Measurements from ENCODE around the gene ALOX5. TPM values are rescaled to one million over a fixed set of nuclear protein-coding genes. Genes with fewer than 3 reads are reported as not detected.
A peak's percentile ranks its signal among the peaks of the same experiment; 100 is the strongest.

Gene ALOX5
- total RNA-seq, 1 experiment from 2014 or later = 3.4 TPM

GRCh38 chr10:45417746-45418145, 43.7 kb downstream of the ALOX5 start (continued):
- TF ChIP-seq, protein P1, sequence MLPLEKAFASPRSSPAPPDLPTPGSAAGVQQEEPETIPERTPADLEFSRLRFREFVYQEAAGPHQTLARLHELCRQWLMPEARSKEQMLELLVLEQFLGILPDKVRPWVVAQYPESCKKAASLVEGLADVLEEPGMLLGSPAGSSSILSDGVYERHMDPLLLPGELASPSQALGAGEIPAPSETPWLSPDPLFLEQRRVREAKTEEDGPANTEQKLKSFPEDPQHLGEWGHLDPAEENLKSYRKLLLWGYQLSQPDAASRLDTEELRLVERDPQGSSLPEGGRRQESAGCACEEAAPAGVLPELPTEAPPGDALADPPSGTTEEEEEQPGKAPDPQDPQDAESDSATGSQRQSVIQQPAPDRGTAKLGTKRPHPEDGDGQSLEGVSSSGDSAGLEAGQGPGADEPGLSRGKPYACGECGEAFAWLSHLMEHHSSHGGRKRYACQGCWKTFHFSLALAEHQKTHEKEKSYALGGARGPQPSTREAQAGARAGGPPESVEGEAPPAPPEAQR (CRISPR knock-in tag; IDR thresholded peaks at IDR 0.05) = no peak

- no peak overlapping the region for H3K27ac Mint-ChIP-seq
- TF ChIP-seq TCF7 (CRISPR knock-in tag; IDR thresholded peaks at IDR 0.05; ENCODE audit: low read depth) (no peak), GABPB1 (CRISPR knock-in tag; IDR thresholded peaks at IDR 0.05) (no peak), FOXP1 (CRISPR knock-in tag; IDR thresholded peaks at IDR 0.05; ENCODE audit: borderline replicate concordance) (no peak), NFE2L1 (CRISPR knock-in tag; IDR thresholded peaks at IDR 0.05) (no peak), FOXK1 (CRISPR knock-in tag; IDR thresholded peaks at IDR 0.05) (no peak), EMX1 (CRISPR knock-in tag; IDR thresholded peaks at IDR 0.05) (no peak), OVOL2 (CRISPR knock-in tag; IDR thresholded peaks at IDR 0.05; ENCODE audit: borderline replicate concordance) (no peak), PRRX2 (CRISPR knock-in tag; IDR thresholded peaks at IDR 0.05) (no peak), ZNF671 (CRISPR knock-in tag; IDR thresholded peaks at IDR 0.05) (no peak), ZBTB21 (CRISPR knock-in tag; IDR thresholded peaks at IDR 0.05; ENCODE audit: borderline replicate concordance) (no peak), SOX15 (CRISPR knock-in tag; IDR thresholded peaks at IDR 0.05) (no peak), ZNF425 (CRISPR knock-in tag; conservative IDR thresholded peaks at IDR 0.05) (no peak)
- TF ChIP-seq, protein P1 (CRISPR knock-in tag; IDR thresholded peaks at IDR 0.05) = no peak
- TF ChIP-seq, protein P2, sequence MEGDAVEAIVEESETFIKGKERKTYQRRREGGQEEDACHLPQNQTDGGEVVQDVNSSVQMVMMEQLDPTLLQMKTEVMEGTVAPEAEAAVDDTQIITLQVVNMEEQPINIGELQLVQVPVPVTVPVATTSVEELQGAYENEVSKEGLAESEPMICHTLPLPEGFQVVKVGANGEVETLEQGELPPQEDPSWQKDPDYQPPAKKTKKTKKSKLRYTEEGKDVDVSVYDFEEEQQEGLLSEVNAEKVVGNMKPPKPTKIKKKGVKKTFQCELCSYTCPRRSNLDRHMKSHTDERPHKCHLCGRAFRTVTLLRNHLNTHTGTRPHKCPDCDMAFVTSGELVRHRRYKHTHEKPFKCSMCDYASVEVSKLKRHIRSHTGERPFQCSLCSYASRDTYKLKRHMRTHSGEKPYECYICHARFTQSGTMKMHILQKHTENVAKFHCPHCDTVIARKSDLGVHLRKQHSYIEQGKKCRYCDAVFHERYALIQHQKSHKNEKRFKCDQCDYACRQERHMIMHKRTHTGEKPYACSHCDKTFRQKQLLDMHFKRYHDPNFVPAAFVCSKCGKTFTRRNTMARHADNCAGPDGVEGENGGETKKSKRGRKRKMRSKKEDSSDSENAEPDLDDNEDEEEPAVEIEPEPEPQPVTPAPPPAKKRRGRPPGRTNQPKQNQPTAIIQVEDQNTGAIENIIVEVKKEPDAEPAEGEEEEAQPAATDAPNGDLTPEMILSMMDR (IDR thresholded peaks at IDR 0.05) = no peak
- DNase-seq (ENCODE audit: low spot score) (no peak), ATAC-seq (no peak)
- peaks cover 10% of the 10 kb centered on the region for H3K27me3 Mint-ChIP-seq (ENCODE audit: low read depth)
- H3K4me1 Mint-ChIP-seq = peaks cover 18% of the 10 kb centered on the region
- ChIA-PET POLR2A (no interaction called here), CTCF (no interaction called here)
- H3K9me3 Mint-ChIP-seq = peaks cover 8% of the 10 kb centered on the region
- no peaks in the 10 kb centered on the region for H3K36me3 Mint-ChIP-seq
- H3K4me3 Mint-ChIP-seq = peak overlapping the region; percentile 94
Observed at GRCh38 chr10:45418417-45418848, 44.4 kb downstream of the ALOX5 start.

DNA sequence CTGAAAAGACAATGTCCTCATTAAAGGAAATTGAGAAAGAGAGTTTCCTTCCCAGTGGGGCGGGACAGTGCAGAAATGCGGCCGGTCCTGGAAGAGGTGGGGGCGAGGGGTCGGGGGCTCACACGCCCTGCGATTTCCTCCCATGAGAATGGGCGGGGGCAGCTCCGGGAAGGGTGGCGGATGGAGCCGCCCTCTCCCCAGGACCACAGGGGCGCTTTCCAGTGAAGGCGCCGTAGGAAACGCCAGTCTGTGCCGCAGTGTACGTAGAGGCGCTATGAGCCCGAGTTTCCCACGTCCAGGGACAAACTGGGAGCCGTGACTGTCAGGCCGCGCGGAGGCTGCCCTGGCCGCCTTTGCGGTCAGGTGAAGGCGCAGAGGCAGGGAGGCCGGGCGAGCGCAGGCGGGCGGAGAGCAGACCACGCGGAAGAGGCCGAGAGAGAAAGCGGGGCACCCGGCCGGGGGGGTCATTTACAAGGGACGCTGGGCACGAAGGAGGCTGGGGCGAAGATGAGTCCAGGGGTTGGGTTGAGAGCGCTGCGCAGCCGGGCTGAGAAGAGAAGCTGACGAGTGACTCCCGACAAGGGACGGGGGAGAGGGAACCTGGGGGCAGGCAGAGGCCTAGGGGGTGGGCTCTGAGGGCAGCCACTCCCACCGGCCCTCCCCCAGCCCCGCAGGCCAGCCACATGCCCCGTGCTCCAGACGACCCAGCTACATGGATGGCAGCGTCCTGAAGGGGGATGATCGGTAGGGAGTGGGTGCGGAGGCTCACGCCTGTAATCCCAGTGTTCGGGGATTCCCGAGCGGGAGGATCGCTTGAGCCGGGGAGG, 45.0 kb downstream of the ALOX5 start:
- Mint-ChIP-seq H3K27ac (peak overlapping the region; percentile 96), H3K4me1 (peaks cover 18% of the 10 kb centered on the region), H3K36me3 (no peaks in the 10 kb centered on the region), H3K4me3 (peak overlapping the region; percentile 94), H3K27me3 (ENCODE audit: low read depth) (peaks cover 10% of the 10 kb centered on the region), H3K9me3 (peaks cover 6% of the 10 kb centered on the region)
- ChIA-PET POLR2A (interaction anchor here (0.6 to 1.0 kb wide), 3 partner anchors 14 to 169 kb away, joined by 3 to 4 read pairs (median 4); no protein-coding TSS in a partner anchor), CTCF (no interaction called here)
- DNase-seq (ENCODE audit: low spot score) = peak; percentile 71
- peak; percentile 95 for ATAC-seq
- TF ChIP-seq HMGA2 (CRISPR knock-in tag; IDR thresholded peaks at IDR 0.05) (no peak), SP1 (CRISPR knock-in tag; conservative IDR thresholded peaks at IDR 0.05) (peak; percentile 77), GTF2I (CRISPR knock-in tag; conservative IDR thresholded peaks at IDR 0.05) (0 out of 2 replicates have a peak, but pooled peaks have one; percentile 27), OVOL2 (CRISPR knock-in tag; IDR thresholded peaks at IDR 0.05; ENCODE audit: borderline replicate concordance) (no peak), ZNF317 (CRISPR knock-in tag; IDR thresholded peaks at IDR 0.05; ENCODE audit: borderline replicate concordance, low read depth) (0 out of 2 replicates have a peak, but pooled peaks have one; percentile 60), NFATC4 (CRISPR knock-in tag; IDR thresholded peaks at IDR 0.05) (no peak), MYBL2 (CRISPR knock-in tag; IDR thresholded peaks at IDR 0.05) (peak; percentile 56), ETV6 (CRISPR knock-in tag; IDR thresholded peaks at IDR 0.05) (0 out of 2 replicates have a peak, but pooled peaks have one; percentile 45), TEAD4 (CRISPR knock-in tag; IDR thresholded peaks at IDR 0.05) (no peak), FOXP1 (CRISPR knock-in tag; IDR thresholded peaks at IDR 0.05; ENCODE audit: borderline replicate concordance) (0 out of 2 replicates have a peak, but pooled peaks have one; percentile 15)
- TF ChIP-seq, protein P3, sequence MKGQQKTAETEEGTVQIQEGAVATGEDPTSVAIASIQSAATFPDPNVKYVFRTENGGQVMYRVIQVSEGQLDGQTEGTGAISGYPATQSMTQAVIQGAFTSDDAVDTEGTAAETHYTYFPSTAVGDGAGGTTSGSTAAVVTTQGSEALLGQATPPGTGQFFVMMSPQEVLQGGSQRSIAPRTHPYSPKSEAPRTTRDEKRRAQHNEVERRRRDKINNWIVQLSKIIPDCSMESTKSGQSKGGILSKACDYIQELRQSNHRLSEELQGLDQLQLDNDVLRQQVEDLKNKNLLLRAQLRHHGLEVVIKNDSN (CRISPR knock-in tag; IDR thresholded peaks at IDR 0.05) = peak; percentile 63; the same call in 1 of the 2 replicates
- TF ChIP-seq, protein P4, sequence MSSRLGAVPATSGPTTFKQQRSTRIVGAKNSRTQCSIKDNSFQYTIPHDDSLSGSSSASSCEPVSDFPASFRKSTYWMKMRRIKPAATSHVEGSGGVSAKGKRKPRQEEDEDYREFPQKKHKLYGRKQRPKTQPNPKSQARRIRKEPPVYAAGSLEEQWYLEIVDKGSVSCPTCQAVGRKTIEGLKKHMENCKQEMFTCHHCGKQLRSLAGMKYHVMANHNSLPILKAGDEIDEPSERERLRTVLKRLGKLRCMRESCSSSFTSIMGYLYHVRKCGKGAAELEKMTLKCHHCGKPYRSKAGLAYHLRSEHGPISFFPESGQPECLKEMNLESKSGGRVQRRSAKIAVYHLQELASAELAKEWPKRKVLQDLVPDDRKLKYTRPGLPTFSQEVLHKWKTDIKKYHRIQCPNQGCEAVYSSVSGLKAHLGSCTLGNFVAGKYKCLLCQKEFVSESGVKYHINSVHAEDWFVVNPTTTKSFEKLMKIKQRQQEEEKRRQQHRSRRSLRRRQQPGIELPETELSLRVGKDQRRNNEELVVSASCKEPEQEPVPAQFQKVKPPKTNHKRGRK (CRISPR knock-in tag; IDR thresholded peaks at IDR 0.05; ENCODE audit: borderline replicate concordance) = no peak

Data from WTC11 (cell line).